Right lobe of liver (tissue), 6 donors: ENCODE data around the gene TMEM220. TPM values are rescaled to one million over a fixed set of nuclear protein-coding genes. Genes with fewer than 3 reads are reported as not detected.

Experiments used
- ATAC-seq, 4 donors: fragments of 200-7000 bp; cut with Tn5 transposase; one replicate each; pipeline ENCODE4 v1.9.1; 2020; ENCODE audit warnings: mild to moderate bottlenecking in 4 of 4, moderate library complexity in 4 of 4
- DNase-seq, 3 donors: peaks; one replicate each; pipeline ENCODE4 v3.0.0-alpha.2; 2020
- H3K27ac ChIP-seq, 3 donors: fragments of 200-600 bp; one replicate each; pipeline ENCODE4 v1.8.0; 2022
- H3K27me3 ChIP-seq, 2 donors: fragments of 200-600 bp; one replicate each; pipeline ENCODE4 v1.8.0; 2022
- H3K36me3 ChIP-seq, 4 donors: fragments of 200-600 bp; sonication (generic) in 1 of 4; one replicate each; pipeline versions ENCODE4 v1.5.1 to v1.8.0; 2017 to 2022; ENCODE audit warnings: control low read depth in 1 of 4
- H3K4me1 ChIP-seq, 4 donors: fragments of 200-600 bp; sonication (generic) in 1 of 4; one replicate each; pipeline versions ENCODE4 v1.5.1 to v1.8.0; 2017 to 2022; ENCODE audit warnings: control low read depth in 1 of 4
- H3K4me3 ChIP-seq, 3 donors: fragments of 200-600 bp; one replicate each; pipeline ENCODE4 v1.8.0; 2022
- H3K9me3 ChIP-seq, 4 donors: fragments of 200-600 bp; sonication (generic) in 1 of 4; one replicate each; pipeline versions ENCODE4 v1.5.1 to v1.8.0; 2017 to 2022; ENCODE audit warnings: control low read depth in 1 of 4
- CTCF ChIP-seq, 4 donors: fragments of 200-600 bp in 3 of 4; fragments of 450-650 bp in 1 of 4; IDR thresholded peaks; one replicate each; pipeline versions ENCODE4 v1.5.1 to v1.8.0; 2016 to 2022; ENCODE audit warnings: antibody characterized with exemption in 4 of 4, mild to moderate bottlenecking in 2 of 4
- POLR2A ChIP-seq: fragments of 450-650 bp; IDR thresholded peaks from one replicate; pipeline ENCODE4 v1.6.1; 2017; ENCODE audit warnings: antibody characterized with exemption, mild to moderate bottlenecking
- WGBS: methylation state at CpG from one replicate; pipeline ENCODE4 v1.1.6; 2018; ENCODE audit warnings: low coverage, low lambda C conversion rate; ENCODE audit not compliant: insufficient coverage; ENCODE audit errors: missing lambda C conversion rate; 5-methylcytosine and 5-hydroxymethylcytosine counted together
- intact Hi-C, 2 donors: fragments of 100-400 bp; cut with DNase I; formaldehyde crosslinking; loops; one replicate each; pipeline versions ENCODE4 v1.11.2 to v1.14.1; 2022
- total RNA-seq, 6 experiments: library from RNA; depleted of rRNA in 2 of 6; stranded (reverse); fragments of >200 nt in 2 of 6; fragmentation: NEBNext Ultra II Directional in 3 of 6; extraction: Animal tissue kit (Norgen Biotek cat#: 25700) in 3 of 6; gene quantifications; one replicate each; pipeline versions ENCODE4 v1.1.0 to v1.2.4, GENCODE V29; 2016 to 2023
- donor health status: DM: no; HTN: yes; CAD: no.
- donor health status: DM: no; HTN: no; CAD: no.
- donor health status: DM: no; HTN: no; CAD: no.
- donor health status: DM: no; HTN: yes; CAD: no.
- donor health status: DM: no; HTN: yes; CAD: no.

TMEM220 gene
- total RNA-seq, 6 experiments from 2014 or later: 26.6 to 61.0 (median 43.2) TPM

- TF ChIP-seq POLR2A (no peak), CTCF (IDR thresholded peaks at IDR 0.05) (no peak)
- H3K27me3 ChIP-seq: no peaks in the 10 kb centered on the region
- no peak overlapping the region for H3K27ac ChIP-seq
- intact Hi-C loops: no loop called here
- H3K36me3 ChIP-seq: no peaks in the 10 kb centered on the region
- H3K4me1 ChIP-seq: no peaks in the 10 kb centered on the region
- H3K4me3 ChIP-seq: no peak overlapping the region
- no peak for DNase-seq
- no peak for ATAC-seq
- WGBS: 69% methylated on average over 5 of the region's 5 CpGs
- no peaks in the 10 kb centered on the region for H3K9me3 ChIP-seq
Measured at GRCh38 chr17:10666906-10667305, 62.9 kb downstream of the TMEM220 start.

DNA sequence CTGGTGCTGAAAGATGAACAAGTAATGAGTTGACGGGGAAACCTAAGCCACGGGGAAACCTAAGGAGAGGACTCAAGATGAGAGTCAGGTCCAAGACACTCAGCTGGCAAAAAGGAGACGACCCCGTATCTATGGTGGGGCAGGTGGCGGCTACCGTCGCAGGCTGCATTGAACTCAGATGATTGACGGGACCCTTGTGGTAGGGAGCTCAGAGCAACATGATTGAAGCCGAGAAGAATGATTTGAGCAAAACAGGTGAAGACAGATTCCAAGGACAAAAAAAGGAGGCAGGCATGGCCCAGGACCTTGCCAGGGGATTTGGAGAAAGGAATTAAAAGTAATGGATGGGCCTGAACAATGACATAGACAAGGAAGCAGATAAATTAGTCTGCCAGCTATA, 65.3 kb downstream of the TMEM220 start:
- no peak for ATAC-seq
- WGBS: 87% methylated on average over 9 of the region's 9 CpGs
- H3K4me3 ChIP-seq: no peak overlapping the region
- DNase-seq: no peak
- no peaks in the 10 kb centered on the region for H3K36me3 ChIP-seq
- H3K9me3 ChIP-seq: no peaks in the 10 kb centered on the region
- H3K27me3 ChIP-seq: no peaks in the 10 kb centered on the region
- no peak overlapping the region for H3K27ac ChIP-seq
- H3K4me1 ChIP-seq: no peaks in the 10 kb centered on the region
- intact Hi-C loops: no loop called here
- TF ChIP-seq CTCF (IDR thresholded peaks at IDR 0.05) (no peak), POLR2A (no peak)

Other genes with a start within 250 kb of the TMEM220 start
- 1 to 10 TPM in 1 of 6 experiments, under 1 TPM in 2, not detected in 3; 0.23 to 2.3 (median 0.31) TPM for gene MYH1, start 211.5 kb downstream of the TMEM220 start, total RNA-seq
- gene MYH2, start 180.4 kb downstream of the TMEM220 start, total RNA-seq: under 1 TPM in 4 of 6 experiments, not detected in 2; 0.18 to 0.81 (median 0.34) TPM
- gene MYH3, start 72.7 kb downstream of the TMEM220 start, total RNA-seq: 1 to 10 TPM in 4 of 6 experiments, under 1 TPM in 2; 0.68 to 2.6 (median 1.2) TPM
- gene SCO1, start 32.5 kb downstream of the TMEM220 start, total RNA-seq: 10 to 100 TPM; 19.0 to 29.7 (median 23.8) TPM
- 1 to 10 TPM; 3.6 to 9.6 (median 4.5) TPM for gene ADPRM, start 32.4 kb downstream of the TMEM220 start, total RNA-seq
- gene TMEM238L, start 74.1 kb upstream of the TMEM220 start, total RNA-seq: not detected
- gene PIRT, start 108.1 kb upstream of the TMEM220 start, total RNA-seq: not detected